ENCODE results near the gene TBC1D22A. TPM values are rescaled to one million over a fixed set of nuclear protein-coding genes. Genes with fewer than 3 reads are reported as not detected.

Gene TBC1D22A
- total and polyA plus RNA-seq, 4 donors: 4.1 to 12.4 (median 8.4) TPM

- TF ChIP-seq MAX (IDR thresholded peaks at IDR 0.05): no peak
- TF ChIP-seq HNF4G (IDR thresholded peaks at IDR 0.05): no peak
- TF ChIP-seq, protein P1, sequence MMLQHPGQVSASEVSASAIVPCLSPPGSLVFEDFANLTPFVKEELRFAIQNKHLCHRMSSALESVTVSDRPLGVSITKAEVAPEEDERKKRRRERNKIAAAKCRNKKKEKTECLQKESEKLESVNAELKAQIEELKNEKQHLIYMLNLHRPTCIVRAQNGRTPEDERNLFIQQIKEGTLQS (IDR thresholded peaks at IDR 0.05): no peak
- TF ChIP-seq FOXA1 (IDR thresholded peaks at IDR 0.05): no peak
- TF ChIP-seq, protein P2, sequence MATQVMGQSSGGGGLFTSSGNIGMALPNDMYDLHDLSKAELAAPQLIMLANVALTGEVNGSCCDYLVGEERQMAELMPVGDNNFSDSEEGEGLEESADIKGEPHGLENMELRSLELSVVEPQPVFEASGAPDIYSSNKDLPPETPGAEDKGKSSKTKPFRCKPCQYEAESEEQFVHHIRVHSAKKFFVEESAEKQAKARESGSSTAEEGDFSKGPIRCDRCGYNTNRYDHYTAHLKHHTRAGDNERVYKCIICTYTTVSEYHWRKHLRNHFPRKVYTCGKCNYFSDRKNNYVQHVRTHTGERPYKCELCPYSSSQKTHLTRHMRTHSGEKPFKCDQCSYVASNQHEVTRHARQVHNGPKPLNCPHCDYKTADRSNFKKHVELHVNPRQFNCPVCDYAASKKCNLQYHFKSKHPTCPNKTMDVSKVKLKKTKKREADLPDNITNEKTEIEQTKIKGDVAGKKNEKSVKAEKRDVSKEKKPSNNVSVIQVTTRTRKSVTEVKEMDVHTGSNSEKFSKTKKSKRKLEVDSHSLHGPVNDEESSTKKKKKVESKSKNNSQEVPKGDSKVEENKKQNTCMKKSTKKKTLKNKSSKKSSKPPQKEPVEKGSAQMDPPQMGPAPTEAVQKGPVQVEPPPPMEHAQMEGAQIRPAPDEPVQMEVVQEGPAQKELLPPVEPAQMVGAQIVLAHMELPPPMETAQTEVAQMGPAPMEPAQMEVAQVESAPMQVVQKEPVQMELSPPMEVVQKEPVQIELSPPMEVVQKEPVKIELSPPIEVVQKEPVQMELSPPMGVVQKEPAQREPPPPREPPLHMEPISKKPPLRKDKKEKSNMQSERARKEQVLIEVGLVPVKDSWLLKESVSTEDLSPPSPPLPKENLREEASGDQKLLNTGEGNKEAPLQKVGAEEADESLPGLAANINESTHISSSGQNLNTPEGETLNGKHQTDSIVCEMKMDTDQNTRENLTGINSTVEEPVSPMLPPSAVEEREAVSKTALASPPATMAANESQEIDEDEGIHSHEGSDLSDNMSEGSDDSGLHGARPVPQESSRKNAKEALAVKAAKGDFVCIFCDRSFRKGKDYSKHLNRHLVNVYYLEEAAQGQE (IDR thresholded peaks at IDR 0.05): no peak
- TF ChIP-seq EGR1 (IDR thresholded peaks at IDR 0.05; ENCODE audit: low read depth in 2 of 2): no peak
- no peak for TF ChIP-seq YY1 (IDR thresholded peaks at IDR 0.05)
- no peak for TF ChIP-seq RAD21 (IDR thresholded peaks at IDR 0.05)
- no peak for TF ChIP-seq ZBTB33 (IDR thresholded peaks at IDR 0.05)
- TF ChIP-seq TAF1 (conservative IDR thresholded peaks at IDR 0.05): no peak
- TF ChIP-seq HNF4A (conservative IDR thresholded peaks at IDR 0.05): no peak
- no peak for TF ChIP-seq GABPA (IDR thresholded peaks at IDR 0.05 in 1 of 2, conservative IDR thresholded peaks at IDR 0.05 in 1 of 2)
- no peak for TF ChIP-seq FOXA2 (IDR thresholded peaks at IDR 0.05)
- no peak for TF ChIP-seq NR2F2 (IDR thresholded peaks at IDR 0.05)
- TF ChIP-seq SP1 (IDR thresholded peaks at IDR 0.05): no peak
- no peak for TF ChIP-seq RXRA (IDR thresholded peaks at IDR 0.05)
- no peak for TF ChIP-seq CTCF (IDR thresholded peaks at IDR 0.05; ENCODE audit: low read depth, low read length, missing input control)
- TF ChIP-seq JUND (IDR thresholded peaks at IDR 0.05): no peak
- WGBS: 91% methylated on average over 27 of the region's 27 CpGs
- Histone ChIP-seq H3K9ac (ENCODE audit: low read depth in 1 of 2, low read length in 2 of 2) (no peak overlapping the region), H3K36me3 (ENCODE audit: control insufficient read depth in 4 of 4, insufficient read depth in 3 of 4, low read depth in 1 of 4, low read length in 3 of 4) (peaks cover 0 to 2% (median 0%) of the 10 kb centered on the region in 4 donors), H3K27me3 (ENCODE audit: control insufficient read depth in 4 of 4, insufficient read depth in 4 of 4, low read length in 3 of 4) (no peaks in the 10 kb centered on the region), H3K4me1 (ENCODE audit: control insufficient read depth in 4 of 4, insufficient read depth in 4 of 4, low read length in 3 of 4) (no peaks in the 10 kb centered on the region), H3K27ac (ENCODE audit: low read depth in 1 of 2, low read length in 2 of 2) (no peak overlapping the region), H3K9me3 (ENCODE audit: control insufficient read depth in 4 of 4, low read length in 3 of 4) (no peaks in the 10 kb centered on the region), H3K4me3 (ENCODE audit: low read depth in 1 of 3, low read length in 3 of 3) (no peak overlapping the region)
- DNase-seq (ENCODE audit: low spot score): no peak
Observed at GRCh38 chr22:47041271-47042115, 279.0 kb downstream of the TBC1D22A start.
